Left lung (tissue), 10 donors: ENCODE results near the gene ITPK1. TPM values are rescaled to one million over a fixed set of nuclear protein-coding genes. Genes with fewer than 3 reads are reported as not detected.

Source experiments
- ATAC-seq: fragments of 200-7000 bp; cut with Tn5 transposase; one replicate; pipeline ENCODE4 v1.9.1; 2020; ENCODE audit warnings: moderate library complexity
- DNase-seq, 4 donors: peaks; one replicate each; pipeline ENCODE4 v3.0.0-alpha.2; 2013 to 2020
- H3K27ac ChIP-seq, 2 donors: fragments of 200-600 bp; sonication (generic) in 1 of 2; one replicate each; pipeline versions ENCODE4 v1.5.0 to v1.8.0; 2020 to 2021
- H3K27me3 ChIP-seq, 2 donors: fragments of 200-600 bp; sonication (generic) in 1 of 2; one replicate each; pipeline versions ENCODE4 v1.5.0 to v1.8.0; 2020 to 2021
- H3K36me3 ChIP-seq, 2 donors: fragments of 200-600 bp; sonication (generic) in 1 of 2; one replicate each; pipeline versions ENCODE4 v1.5.0 to v1.8.0; 2020 to 2021
- H3K4me1 ChIP-seq, 2 donors: fragments of 200-600 bp; one replicate each; pipeline ENCODE4 v1.8.0; 2021
- H3K4me3 ChIP-seq, 2 donors: fragments of 200-600 bp; sonication (generic) in 1 of 2; one replicate each; pipeline versions ENCODE4 v1.5.0 to v1.8.0; 2020 to 2021; ENCODE audit warnings: mild to moderate bottlenecking in 1 of 2
- H3K9me3 ChIP-seq, 2 donors: fragments of 200-600 bp; sonication (generic) in 1 of 2; one replicate each; pipeline versions ENCODE4 v1.5.0 to v1.8.0; 2020 to 2021
- CTCF ChIP-seq, 2 donors: fragments of 200-600 bp; sonication (generic) in 1 of 2; IDR thresholded peaks; one replicate each; pipeline versions ENCODE4 v1.5.0 to v1.8.0; 2021; ENCODE audit warnings: antibody characterized with exemption in 2 of 2
- intact Hi-C, 2 donors: fragments of 100-400 bp; cut with DNase I; formaldehyde crosslinking; loops; one replicate each; pipeline versions ENCODE4 v1.11.2 to v1.14.2; 2022
- polyA plus RNA-seq, 6 donors: library from polyadenylated mRNA; unstranded; fragments of 120-200 nt; gene quantifications; one replicate each; pipeline ENCODE4 v1.2.1, GENCODE V29; 2013; ENCODE audit not compliant: insufficient read length in 6 of 6
- total RNA-seq, 2 donors: library from RNA; stranded (reverse); fragmentation: NEBNext Ultra II Directional; extraction: Animal tissue kit (Norgen Biotek cat#: 25700); gene quantifications; one replicate each; pipeline ENCODE4 v1.2.1, GENCODE V29; 2021
- donor health status: DM: no; HTN: yes; CAD: no.
- donor health status: DM: no; HTN: no; CAD: no.

ITPK1 gene
- total and polyA plus RNA-seq, 8 donors = 18.1 to 108 (median 20.8) TPM

GRCh38 chr14:93116676-93117200 lies 1.0 kb upstream of the ITPK1 start:
- Histone ChIP-seq H3K27me3 (no peaks in the 10 kb centered on the region), H3K36me3 (no peaks in the 10 kb centered on the region), H3K27ac (peak overlapping the region; percentile 96 to 99), H3K4me3 (peak overlapping the region; percentile 69 to 91), H3K9me3 (no peaks in the 10 kb centered on the region), H3K4me1 (peaks cover 17 to 52% of the 10 kb centered on the region in 2 donors)
- TF ChIP-seq CTCF (IDR thresholded peaks at IDR 0.05) = no peak
- intact Hi-C loops = no loop called here
- DNase-seq = no peak
- ATAC-seq = no peak

- H3K9me3 ChIP-seq = no peaks in the 10 kb centered on the region
- peak overlapping the region; percentile 96 to 99 for H3K27ac ChIP-seq
- H3K4me1 ChIP-seq = peaks cover 17 to 58% of the 10 kb centered on the region in 2 donors
- DNase-seq = peak; percentile 84 to 99 (median 92)
- no peaks in the 10 kb centered on the region for H3K36me3 ChIP-seq
- H3K27me3 ChIP-seq = no peaks in the 10 kb centered on the region
- H3K4me3 ChIP-seq = peak overlapping the region; percentile 83 to 91
- peak; percentile 89 for ATAC-seq
- intact Hi-C loops = no loop called here
- TF ChIP-seq CTCF (IDR thresholded peaks at IDR 0.05) = peak in 1 of 2 donors; percentile 8
Measured at GRCh38 chr14:93115069-93115820, 480 bp downstream of the ITPK1 start.

GRCh38 chr14:93114713-93115068 lies 1.0 kb downstream of the ITPK1 start:
- Histone ChIP-seq H3K9me3 (no peaks in the 10 kb centered on the region), H3K4me3 (peak overlapping the region; percentile 83 to 91), H3K36me3 (no peaks in the 10 kb centered on the region), H3K27me3 (no peaks in the 10 kb centered on the region), H3K4me1 (peaks cover 17 to 64% of the 10 kb centered on the region in 2 donors), H3K27ac (peak overlapping the region; percentile 81 to 99)
- no peak for TF ChIP-seq CTCF (IDR thresholded peaks at IDR 0.05)
- intact Hi-C loops = no loop called here
- peak in 2 of 4 donors; percentile 56 to 91 for DNase-seq
- peak; percentile 11 for ATAC-seq

- Histone ChIP-seq H3K27me3 (no peaks in the 10 kb centered on the region), H3K9me3 (no peaks in the 10 kb centered on the region), H3K27ac (peak overlapping the region; percentile 81 to 99), H3K4me1 (peaks cover 17 to 67% of the 10 kb centered on the region in 2 donors), H3K4me3 (peak overlapping the region; percentile 83 to 91), H3K36me3 (no peaks in the 10 kb centered on the region)
- intact Hi-C loops = no loop called here
- DNase-seq (peak in 1 of 4 donors; percentile 69), ATAC-seq (no peak)
- TF ChIP-seq CTCF (IDR thresholded peaks at IDR 0.05) = no peak
Measured at GRCh38 chr14:93114068-93114710, 1.5 kb downstream of the ITPK1 start.

- H3K4me3 ChIP-seq = peak overlapping the region in 1 of 2 donors; percentile 91
- intact Hi-C loops = no loop called here
- ATAC-seq = no peak
- peak overlapping the region; percentile 70 to 74 for H3K27ac ChIP-seq
- H3K9me3 ChIP-seq = no peaks in the 10 kb centered on the region
- no peaks in the 10 kb centered on the region for H3K27me3 ChIP-seq
- peak in 1 of 4 donors; percentile 53 for DNase-seq
- H3K36me3 ChIP-seq = no peaks in the 10 kb centered on the region
- H3K4me1 ChIP-seq = peaks cover 17 to 72% of the 10 kb centered on the region in 2 donors
- TF ChIP-seq CTCF (IDR thresholded peaks at IDR 0.05) = no peak
Measured at GRCh38 chr14:93113678-93114067, 2.1 kb downstream of the ITPK1 start.
